HG03064 (cell line): ENCODE results near the gene ABHD3.
"Not testable (repeated sequence)": the region's sequence is repeated elsewhere in the genome, so short reads cannot be mapped to it uniquely, and the experiment has no call there.

ENCODE experiments used
- ATAC-seq: cut with Tn5 transposase; IDR thresholded peaks from one replicate; pipeline ENCODE4 v1.9.1; 2021; ENCODE audit warnings: low read depth; ENCODE audit not compliant: unreplicated experiment

ABHD3 gene

GRCh38 chr18:21704603-21705364 lies at the start of gene ABHD3:
Gene ABHD3 (minus strand): TSS chr18:21704774. CDS start chr18:21704665, 109 bp downstream.
- ATAC-seq, result peak; percentile 90

GRCh38 chr18:21747764-21748693 lies 43.5 kb upstream of the ABHD3 start:
- ATAC-seq, result no peak

- ATAC-seq, result no peak
Observed at GRCh38 chr18:21747268-21747667, 42.7 kb upstream of the ABHD3 start.

GRCh38 chr18:21745231-21745630 lies 40.7 kb upstream of the ABHD3 start:
- ATAC-seq, result no peak

GRCh38 chr18:21743166-21743832 lies 38.7 kb upstream of the ABHD3 start:
- ATAC-seq, result no peak

- no peak for ATAC-seq
Observed at GRCh38 chr18:21742315-21742687, 37.7 kb upstream of the ABHD3 start.

- ATAC-seq, result peak; percentile 24
Observed at GRCh38 chr18:21741562-21742314, 37.2 kb upstream of the ABHD3 start.

- no peak for ATAC-seq
Observed at GRCh38 chr18:21741312-21741561, 36.7 kb upstream of the ABHD3 start.

- ATAC-seq, result peak; percentile 95
Observed at GRCh38 chr18:21740538-21741311, 36.2 kb upstream of the ABHD3 start, which contains the start of gene MIB1. Gene MIB1 (plus strand): TSS chr18:21740792. CDS start chr18:21741584, 792 bp downstream.

GRCh38 chr18:21739604-21740537 lies 35.3 kb upstream of the ABHD3 start:
- ATAC-seq, result peak; percentile 2

- not testable (repeated sequence) for ATAC-seq
Observed at GRCh38 chr18:21736926-21737325, 32.4 kb upstream of the ABHD3 start.

- ATAC-seq, result no peak
Observed at GRCh38 chr18:21735452-21736015, 31.0 kb upstream of the ABHD3 start.

GRCh38 chr18:21733011-21733410 lies 28.4 kb upstream of the ABHD3 start:
- ATAC-seq, result no peak

- no peak for ATAC-seq
Observed at GRCh38 chr18:21727702-21728101, 23.1 kb upstream of the ABHD3 start.

- ATAC-seq, result no peak
Observed at GRCh38 chr18:21725201-21725600, 20.6 kb upstream of the ABHD3 start.

GRCh38 chr18:21722687-21723086 lies 18.1 kb upstream of the ABHD3 start:
- ATAC-seq, result no peak

- no peak for ATAC-seq
Observed at GRCh38 chr18:21714474-21714873, 9.9 kb upstream of the ABHD3 start.

GRCh38 chr18:21707130-21707529 lies 2.6 kb upstream of the ABHD3 start:
- ATAC-seq, result not testable (repeated sequence)
